GM19025 (cell line): ENCODE measurements around the gene OTOA.
"Not testable (repeated sequence)": the region's sequence is repeated elsewhere in the genome, so short reads cannot be mapped to it uniquely, and the experiment has no call there.

ENCODE experiments used
- ATAC-seq: cut with Tn5 transposase; IDR thresholded peaks from one replicate; pipeline ENCODE4 v1.9.1; 2021; ENCODE audit warnings: mild to moderate bottlenecking, low read depth, moderate library complexity; ENCODE audit not compliant: unreplicated experiment

Gene OTOA

DNA sequence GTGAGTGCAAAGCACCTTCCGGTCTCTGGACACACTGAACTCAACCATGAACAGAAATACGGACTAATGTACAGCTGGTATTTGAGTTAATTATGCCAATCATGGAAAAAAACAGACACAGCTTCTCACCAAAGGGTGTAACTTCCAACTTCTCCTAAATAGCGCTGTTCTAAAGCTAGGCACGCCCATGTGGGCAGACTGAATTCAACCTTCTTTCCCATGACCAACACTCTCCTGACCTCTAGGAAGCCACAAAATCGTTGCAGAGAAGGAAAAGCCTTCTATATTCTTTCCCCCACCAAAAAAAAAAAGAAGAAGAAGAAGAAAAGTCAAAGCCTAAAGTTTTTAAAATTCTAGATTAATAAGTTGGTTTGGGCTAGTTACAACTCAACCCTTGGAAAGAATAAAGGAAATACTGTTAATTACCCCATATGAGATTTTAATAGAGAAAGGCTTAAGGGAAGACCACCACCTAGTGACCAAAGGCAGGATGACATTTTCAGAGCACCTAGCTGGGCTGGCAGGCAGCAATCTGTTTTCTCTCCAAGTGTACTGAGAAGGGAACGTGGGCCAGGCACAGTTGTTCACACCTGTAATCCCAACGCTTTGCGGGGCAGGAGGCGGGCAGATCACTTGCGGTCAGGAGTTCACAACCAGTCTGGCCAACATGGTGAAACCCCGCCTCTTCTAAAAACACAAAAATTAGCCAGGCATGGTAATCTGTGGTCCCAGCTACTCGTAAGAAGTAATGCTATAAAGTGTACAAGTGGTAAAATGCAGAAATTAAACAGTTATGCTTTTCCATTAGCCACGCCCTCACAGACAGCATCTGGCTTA lies 138.0 kb downstream of the OTOA start:
- not testable (repeated sequence) for ATAC-seq

DNA sequence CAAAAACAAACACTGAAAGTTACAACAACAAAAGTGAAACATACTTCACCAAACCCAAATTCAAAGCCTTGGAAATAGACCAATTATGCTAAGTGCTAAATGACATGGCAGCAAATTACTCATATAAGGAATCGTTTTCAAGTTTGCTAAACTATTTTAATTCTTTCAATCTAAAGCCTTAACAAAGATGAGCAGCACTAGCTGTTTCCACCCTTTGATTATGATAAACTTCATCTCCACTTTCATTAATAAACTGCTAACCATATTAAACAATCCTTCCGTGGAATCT lies 138.6 kb downstream of the OTOA start:
- ATAC-seq: not testable (repeated sequence)
